Parietal lobe (tissue), 2 donors: Measurements from ENCODE around the gene NBPF11. TPM values are rescaled to one million over a fixed set of nuclear protein-coding genes. Genes with fewer than 3 reads are reported as not detected.

ENCODE experiments used
- small RNA-seq: library from RNA; depleted of rRNA; stranded (forward); fragments of <200 nt; gene quantifications from one replicate; pipeline ENCODE3, GENCODE V24; 2014; ENCODE audit warnings: low replicate concordance
- total RNA-seq: library from RNA; depleted of rRNA; stranded (reverse); fragments of >200 nt; gene quantifications from one replicate; pipeline ENCODE4 v1.2.3, GENCODE V29; 2014

Gene NBPF11
- total RNA-seq, result 21.6 TPM

GRCh38 chr1:148151911-148152656 is at the start of gene NBPF11:
Gene NBPF11 (minus strand): TSS chr1:148152281. CDS start chr1:148127003, 25,278 bp downstream.

Small RNA genes within 50 kb of the gene (small RNA-seq; reads per million reads assigned to genes)
- not detected for gene RNA5SP57

Other genes starting within 250 kb of the NBPF11 start
- gene GJA8, start 249.5 kb downstream of the NBPF11 start, total RNA-seq, result not detected
- gene GPR89B, start 223.9 kb downstream of the NBPF11 start, total RNA-seq, result 44.8 TPM